ENCODE measurements around the gene RALGAPA2.

The RALGAPA2 gene

DNA sequence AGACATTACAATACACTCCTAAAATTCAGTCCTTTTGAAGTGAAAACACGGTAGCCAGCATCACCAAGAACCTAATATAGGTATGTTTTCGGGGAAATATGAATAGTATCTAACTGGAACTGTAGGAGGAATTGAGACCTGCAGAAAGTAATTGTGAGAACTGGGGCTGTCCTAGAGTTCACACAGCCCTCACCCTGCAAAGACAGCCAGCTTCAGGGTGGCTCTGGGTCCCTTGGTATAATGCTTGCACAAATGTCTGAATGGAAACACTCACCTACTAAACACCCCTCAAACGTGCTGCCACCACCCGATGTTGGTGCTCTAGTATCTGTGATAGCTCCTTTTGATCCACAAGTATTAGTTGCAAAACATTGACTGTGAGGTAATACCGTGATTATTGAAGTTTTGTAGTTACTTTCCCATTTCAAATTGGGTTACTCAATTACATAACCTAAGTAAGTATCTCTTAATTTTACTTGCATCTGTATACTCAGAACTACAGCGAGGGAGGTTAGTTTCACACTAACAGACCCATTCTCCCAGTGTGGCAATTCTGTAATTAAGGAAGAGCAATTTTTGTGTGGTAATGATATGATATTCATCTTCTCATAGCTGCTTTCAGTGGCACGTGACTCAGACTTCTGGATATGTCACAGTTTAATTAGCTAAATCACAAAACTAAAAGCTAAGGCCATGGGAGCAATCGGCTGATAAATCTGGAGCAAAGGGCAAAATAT lies 215.0 kb downstream of the RALGAPA2 start:
- no peak for DNase-seq (ENCODE audit: low read depth)

DNA sequence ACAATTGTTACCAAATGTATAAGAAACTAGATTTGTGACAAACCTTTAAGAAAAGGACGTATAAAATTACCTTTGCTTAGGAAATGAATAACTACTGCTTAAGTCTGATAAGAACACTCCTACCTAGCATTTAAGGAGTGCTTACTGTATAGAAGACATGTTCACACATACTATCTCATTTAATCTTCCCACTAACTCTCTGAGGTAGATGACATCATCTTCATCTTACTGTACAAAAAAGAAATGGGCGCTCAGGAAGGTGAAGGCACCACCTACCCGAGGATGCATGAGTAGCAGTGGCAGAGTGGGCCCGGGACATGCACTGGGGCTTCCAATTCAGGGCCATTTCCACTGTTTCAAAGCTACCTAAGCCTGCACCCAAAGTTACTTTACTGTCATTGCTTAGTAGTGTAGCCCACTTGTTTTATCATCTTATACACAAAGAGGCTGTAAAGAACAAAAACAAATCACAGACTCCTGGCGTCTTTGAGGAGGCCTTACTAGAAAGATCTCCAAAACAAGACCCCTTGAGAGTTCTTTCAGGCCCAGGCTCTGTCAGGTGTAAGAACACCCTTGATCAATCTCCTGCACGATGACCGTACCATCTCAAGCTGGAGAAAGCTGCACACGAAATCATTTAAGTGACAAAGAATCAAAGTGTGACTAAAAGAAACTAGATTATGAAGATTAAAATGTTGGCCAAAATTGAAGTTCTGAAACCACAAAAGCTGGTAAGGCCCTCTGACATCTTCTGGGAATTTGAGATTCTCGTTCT lies 216.5 kb downstream of the RALGAPA2 start:
- no peak for DNase-seq (ENCODE audit: low read depth)

DNA sequence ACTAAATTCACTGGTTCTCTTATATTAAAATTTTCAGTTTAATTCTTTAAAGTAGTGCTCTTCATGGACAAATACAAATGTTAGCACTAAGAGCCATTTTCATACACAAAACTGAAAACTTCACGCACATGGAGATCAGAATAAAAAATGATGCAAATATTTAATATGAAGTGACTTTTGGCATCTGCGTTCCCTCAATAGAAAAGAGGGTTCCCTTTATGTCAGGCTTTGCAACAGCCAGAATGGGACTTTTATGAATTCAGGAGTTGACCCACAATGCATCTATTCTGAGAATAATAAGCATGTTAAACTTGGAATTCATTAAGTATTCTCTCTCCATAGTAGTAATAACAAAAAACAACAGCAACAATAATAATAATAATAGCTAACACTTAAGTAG lies 218.7 kb downstream of the RALGAPA2 start:
- DNase-seq (ENCODE audit: low read depth) = no peak

GRCh38 chr20:20492521-20493332 lies 219.7 kb downstream of the RALGAPA2 start:
- DNase-seq (ENCODE audit: low read depth) = no peak

- DNase-seq (ENCODE audit: low read depth) = no peak
These were observed 220.6 kb downstream of the RALGAPA2 start for GRCh38 chr20:20491784-20492264.

DNA sequence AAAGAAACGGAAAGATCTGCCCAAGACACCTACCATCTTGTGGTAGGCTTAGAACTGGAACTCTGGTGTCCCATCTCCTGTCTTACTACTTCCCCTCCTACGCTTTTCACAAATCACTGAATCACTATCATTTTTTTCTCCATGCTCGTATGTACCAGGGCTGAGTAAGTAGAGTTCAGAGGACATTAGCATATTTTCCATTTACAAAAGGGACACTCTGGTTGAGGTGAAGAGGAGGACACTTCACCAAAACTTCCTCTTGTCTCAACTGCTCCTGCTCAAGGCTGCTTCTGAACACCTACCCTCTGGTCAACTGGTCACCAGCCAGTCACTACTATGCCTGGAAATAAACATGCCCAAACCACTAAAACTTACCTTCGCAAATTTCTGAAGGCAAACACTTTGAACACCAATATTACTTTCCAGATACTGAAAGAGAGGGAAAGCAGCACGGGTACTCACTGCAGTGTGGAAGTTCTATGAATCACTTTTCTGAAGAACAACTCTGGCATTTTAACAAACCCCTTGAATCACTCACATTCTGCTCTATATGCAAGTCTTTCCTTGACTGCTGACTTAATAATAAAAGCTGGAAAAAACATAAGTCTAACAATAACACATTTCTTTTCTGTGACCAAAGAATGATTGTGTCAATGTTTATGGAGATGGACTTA lies 221.2 kb downstream of the RALGAPA2 start:
- DNase-seq (ENCODE audit: low read depth) = peak; percentile 9

- DNase-seq (ENCODE audit: low read depth) = no peak
These were observed 221.8 kb downstream of the RALGAPA2 start for GRCh38 chr20:20490673-20491072.

DNA sequence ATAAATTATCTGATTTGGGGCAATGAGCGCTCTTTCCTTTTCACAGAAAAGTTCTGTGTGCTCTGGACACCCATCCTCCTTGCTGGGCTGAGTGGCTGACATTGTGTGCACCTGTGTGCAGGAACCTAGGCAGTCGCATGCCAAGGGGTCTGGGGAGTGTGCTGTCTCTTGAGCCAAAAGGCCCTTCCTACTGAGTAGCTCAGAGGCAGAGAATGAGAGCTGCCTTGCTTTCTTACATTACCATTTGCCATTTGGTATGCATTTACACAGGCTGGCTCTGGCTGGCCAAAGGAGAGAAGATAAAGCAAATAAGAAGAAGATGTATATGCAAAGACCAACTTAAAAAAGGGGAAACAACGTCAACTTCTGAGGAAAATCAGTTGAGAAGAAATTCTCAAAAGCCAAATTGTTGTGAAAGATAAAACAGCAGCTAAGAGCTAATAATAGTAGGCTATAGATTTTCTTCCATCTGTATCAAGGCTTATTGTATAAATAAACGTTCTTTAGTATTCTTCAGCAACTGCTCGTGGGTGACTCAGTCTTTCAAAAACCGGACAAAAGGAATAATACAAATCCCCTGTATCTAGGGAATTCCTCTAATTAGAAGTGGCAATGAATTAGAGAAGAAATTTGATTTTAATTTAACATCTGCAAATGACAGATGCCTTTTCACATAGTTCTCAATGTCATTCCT lies 222.6 kb downstream of the RALGAPA2 start:
- no peak for DNase-seq (ENCODE audit: low read depth)

- DNase-seq (ENCODE audit: low read depth) = no peak
These were observed 223.4 kb downstream of the RALGAPA2 start for GRCh38 chr20:20489054-20489453.

DNA sequence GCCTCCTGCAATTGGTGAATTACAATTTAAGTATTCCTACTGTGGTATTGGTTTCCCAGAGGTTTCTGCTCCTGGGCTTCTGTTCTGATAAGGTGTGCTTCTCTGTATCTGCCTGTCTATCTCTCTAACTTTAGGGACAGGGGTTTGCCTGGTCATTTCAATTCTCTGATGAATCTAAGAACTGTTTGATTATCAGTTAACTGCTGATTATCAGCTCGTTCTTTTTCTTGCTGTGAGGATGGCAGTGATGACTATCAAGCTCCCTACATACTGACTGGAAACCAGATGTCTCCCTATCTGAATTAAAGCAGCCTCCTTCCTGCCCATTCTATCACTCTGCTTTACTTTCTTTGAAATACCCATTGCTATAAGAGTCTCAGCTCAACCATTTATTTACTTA lies 224.1 kb downstream of the RALGAPA2 start:
- DNase-seq (ENCODE audit: low read depth) = no peak

DNA sequence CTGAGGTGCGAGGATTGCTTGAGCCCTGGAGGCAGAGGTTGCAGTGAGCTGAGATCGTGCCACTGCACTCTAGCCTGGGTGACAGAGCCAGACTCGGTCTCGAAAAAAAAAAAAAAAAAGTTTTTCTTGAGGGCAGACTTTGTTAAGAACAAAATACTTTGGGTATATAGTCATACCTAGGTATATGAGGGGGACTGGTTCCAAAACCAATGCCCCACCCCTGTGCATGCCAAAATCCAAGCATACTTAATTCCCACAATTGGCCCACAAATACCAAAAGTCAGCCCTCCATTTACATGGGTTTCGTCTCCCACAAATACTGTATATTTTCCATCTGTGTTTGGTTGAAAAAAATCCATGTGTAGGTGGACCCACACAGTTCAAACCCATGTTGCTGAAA lies 224.6 kb downstream of the RALGAPA2 start:
- no peak for DNase-seq (ENCODE audit: low read depth)

DNA sequence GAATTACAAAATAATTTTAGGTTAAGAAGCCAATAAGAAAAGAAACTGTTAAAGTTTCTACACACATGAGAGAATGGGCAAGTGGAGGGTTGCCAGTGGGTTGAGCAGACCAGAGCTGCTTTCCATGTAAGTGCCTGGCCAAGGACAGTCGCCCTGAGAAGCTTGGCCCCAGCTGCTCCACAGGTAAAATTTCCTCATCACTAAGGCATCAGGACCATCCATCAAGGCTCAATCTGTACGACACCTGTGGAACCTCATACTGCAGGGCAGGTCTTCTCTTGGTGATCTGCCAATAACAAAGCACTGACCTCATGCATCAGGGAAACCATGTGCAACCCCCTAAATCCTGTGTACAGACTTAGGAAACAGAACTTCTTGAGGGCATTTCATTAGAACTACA lies 229.1 kb downstream of the RALGAPA2 start:
- no peak for DNase-seq (ENCODE audit: low read depth)

- DNase-seq (ENCODE audit: low read depth) = no peak
These were observed 230.0 kb downstream of the RALGAPA2 start for GRCh38 chr20:20482453-20482852.

GRCh38 chr20:20480689-20481088 lies 231.8 kb downstream of the RALGAPA2 start:
- DNase-seq (ENCODE audit: low read depth) = no peak

GRCh38 chr20:20480126-20480525 lies 232.3 kb downstream of the RALGAPA2 start:
- no peak for DNase-seq (ENCODE audit: low read depth)

- no peak for DNase-seq (ENCODE audit: low read depth)
These were observed 234.9 kb downstream of the RALGAPA2 start for GRCh38 chr20:20477444-20478041.

GRCh38 chr20:20476504-20476903 lies 235.9 kb downstream of the RALGAPA2 start:
- no peak for DNase-seq (ENCODE audit: low read depth)

DNA sequence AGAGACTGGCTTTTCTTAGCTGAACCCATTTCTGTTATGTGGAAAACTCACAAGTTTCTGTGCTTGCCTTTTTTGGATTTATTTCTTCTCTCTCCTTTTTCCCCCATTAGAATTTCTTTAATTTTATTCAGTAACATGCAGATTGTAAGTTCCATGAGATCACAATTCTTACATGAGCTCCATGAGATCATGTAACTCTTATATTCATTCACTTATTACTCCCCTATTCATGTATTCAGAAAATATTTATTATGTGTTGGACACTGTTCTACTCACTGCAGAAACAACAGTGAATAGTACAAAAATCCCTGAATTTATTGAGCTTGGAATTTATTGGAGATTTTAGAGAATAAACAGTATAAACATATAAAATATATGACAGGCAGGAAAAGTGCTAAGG lies 238.8 kb downstream of the RALGAPA2 start:
- DNase-seq (ENCODE audit: low read depth) = no peak

DNA sequence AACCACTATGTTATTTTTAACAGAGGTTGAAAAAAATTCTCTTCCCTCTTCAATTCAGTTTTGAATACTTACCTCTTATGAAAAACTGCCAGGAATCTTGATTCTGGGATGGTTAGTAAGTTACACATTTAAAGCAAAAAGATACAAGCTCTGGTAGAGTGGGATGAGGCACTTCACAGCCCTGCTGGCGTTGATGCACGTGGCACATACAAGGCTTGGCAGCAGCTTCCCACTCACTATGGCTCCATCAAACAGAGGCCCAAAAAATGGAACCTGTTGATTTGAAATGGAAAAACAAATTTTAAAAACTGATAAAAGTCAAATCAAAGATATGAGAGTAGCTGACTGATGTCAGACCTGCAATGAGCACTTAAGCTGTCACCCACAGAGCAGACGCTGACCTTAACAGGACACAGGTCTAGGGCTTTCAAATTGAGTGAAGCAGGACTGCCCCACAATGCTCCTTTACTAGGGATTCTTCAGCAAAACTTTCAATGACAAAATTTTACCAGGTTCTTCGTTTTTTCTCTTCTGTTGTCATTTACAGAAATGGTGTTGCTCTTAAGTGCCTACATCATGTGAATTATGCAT lies 239.7 kb downstream of the RALGAPA2 start:
- DNase-seq (ENCODE audit: low read depth) = no peak

GRCh38 chr20:20466341-20466879 lies 246.0 kb downstream of the RALGAPA2 start:
- peak; percentile 77 for DNase-seq (ENCODE audit: low read depth)

Data from GM04503 (cell line).